DMS114 treated with DMSO at 0.1 percent for 48 hours (cell line): ENCODE results near the gene TCF4.

Experiments used
- DNase-seq: peaks from one replicate; lab custom pipeline; 2025; ENCODE audit not compliant: unreplicated experiment; lab: John Stamatoyannopoulos, UW

The TCF4 gene

DNA sequence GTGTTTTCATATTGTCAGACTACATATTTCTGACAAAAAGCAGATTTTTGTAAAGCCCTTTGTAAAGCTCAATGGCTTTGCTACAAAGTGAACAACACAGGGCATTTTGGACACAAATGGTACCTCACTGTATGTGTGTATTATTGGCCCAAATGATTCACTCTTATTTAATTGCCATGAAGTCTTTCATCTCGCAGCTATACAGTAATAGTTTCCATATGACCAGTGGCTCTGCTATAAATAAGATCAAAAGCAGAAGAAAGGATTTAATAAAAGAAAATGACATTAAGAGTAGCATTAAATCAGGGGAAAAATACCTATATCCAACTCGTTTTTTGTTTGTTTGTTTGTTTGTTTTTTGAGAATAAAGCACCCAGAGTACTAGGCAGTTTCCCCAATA is 344.7 kb downstream of the TCF4 start:
- no peak for DNase-seq

GRCh38 chr18:55240978-55241377 is 347.0 kb downstream of the TCF4 start:
- no peak for DNase-seq

GRCh38 chr18:55239740-55240139 is 348.3 kb downstream of the TCF4 start:
- no peak for DNase-seq

DNA sequence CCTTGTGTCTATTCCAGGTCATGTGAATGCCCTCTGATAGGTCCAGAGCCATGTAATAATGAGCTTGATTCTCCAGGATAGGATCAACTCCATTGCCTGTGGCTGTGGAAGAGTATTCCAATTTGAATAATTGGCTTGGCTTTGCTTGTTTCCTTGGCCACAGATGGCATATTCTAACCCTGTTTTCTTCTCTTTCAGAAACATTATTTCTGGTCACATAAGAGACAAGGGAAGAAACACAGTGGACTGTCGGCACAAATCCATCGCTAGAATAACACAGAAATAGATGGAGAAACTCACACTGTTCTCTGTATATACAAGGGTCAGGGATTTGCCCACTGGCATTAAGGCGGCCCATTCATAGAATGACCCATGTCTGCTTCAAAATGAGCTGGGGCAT is 350.3 kb downstream of the TCF4 start:
- no peak for DNase-seq

- DNase-seq: no peak
Observed at GRCh38 chr18:55236150-55236931, 351.7 kb downstream of the TCF4 start.

GRCh38 chr18:55235094-55235461 is 352.9 kb downstream of the TCF4 start:
- DNase-seq: no peak

GRCh38 chr18:55234366-55235093 is 353.5 kb downstream of the TCF4 start:
- peak; percentile 25 for DNase-seq

DNA sequence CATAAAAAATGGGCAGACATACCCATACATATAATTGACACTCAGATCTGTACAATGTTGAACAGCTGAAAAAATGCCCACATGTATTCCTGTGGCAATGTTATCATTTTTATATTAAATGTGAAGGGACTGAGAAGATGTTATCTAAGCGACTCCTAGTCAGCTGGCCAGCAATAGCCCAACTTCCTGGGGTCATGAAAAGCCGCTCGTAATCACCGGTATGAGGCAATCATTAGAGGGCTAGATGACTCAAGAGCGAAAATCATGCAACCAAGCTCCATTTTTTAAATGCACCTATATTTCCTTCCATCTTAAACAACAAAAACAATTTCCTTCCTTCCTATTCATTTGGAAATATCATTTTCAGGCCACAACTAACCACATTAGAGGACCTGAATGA is 354.1 kb downstream of the TCF4 start:
- no peak for DNase-seq

GRCh38 chr18:55232506-55232905 is 355.5 kb downstream of the TCF4 start:
- no peak for DNase-seq

DNA sequence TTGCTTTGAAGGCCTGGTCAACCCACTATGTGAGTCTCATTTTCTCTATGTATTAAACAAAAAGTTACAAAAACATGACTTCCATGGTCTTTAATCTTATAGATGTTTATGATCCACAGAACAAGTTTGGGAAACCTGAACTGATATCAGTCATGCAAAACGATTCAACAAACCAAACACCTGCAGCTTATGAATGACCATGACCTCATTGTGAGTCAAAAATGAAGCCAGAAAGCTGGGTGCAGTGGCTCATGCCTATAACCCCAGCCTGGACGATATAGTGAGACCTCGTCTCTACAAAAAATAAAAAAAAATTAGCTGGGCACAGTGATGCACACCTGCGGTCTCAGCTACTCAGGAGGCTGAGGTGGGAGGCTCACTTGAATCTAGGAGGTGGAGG is 358.3 kb downstream of the TCF4 start:
- no peak for DNase-seq

GRCh38 chr18:55228707-55229106 is 359.3 kb downstream of the TCF4 start:
- no peak for DNase-seq

- no peak for DNase-seq
Observed at GRCh38 chr18:55228191-55228590, 359.8 kb downstream of the TCF4 start.

- no peak for DNase-seq
Observed at GRCh38 chr18:55227771-55228170, 360.2 kb downstream of the TCF4 start.

DNA sequence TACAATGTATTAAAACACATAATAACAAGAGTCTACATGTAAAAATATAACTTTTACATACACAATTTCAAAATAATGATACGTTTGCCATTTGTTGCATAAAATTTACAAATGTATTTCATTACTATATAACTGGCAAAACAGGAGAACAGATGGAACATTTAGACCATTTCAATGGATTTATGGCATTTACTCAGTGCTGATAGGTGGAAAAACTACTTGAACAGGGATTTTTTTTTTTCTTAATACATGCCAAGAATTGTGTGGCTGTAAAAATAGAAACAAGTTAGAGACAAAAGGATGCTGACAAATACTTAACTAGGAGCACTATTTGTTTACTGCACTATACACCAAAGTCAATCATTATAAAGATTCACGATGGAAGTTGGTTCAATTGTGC is 361.9 kb downstream of the TCF4 start:
- no peak for DNase-seq

DNA sequence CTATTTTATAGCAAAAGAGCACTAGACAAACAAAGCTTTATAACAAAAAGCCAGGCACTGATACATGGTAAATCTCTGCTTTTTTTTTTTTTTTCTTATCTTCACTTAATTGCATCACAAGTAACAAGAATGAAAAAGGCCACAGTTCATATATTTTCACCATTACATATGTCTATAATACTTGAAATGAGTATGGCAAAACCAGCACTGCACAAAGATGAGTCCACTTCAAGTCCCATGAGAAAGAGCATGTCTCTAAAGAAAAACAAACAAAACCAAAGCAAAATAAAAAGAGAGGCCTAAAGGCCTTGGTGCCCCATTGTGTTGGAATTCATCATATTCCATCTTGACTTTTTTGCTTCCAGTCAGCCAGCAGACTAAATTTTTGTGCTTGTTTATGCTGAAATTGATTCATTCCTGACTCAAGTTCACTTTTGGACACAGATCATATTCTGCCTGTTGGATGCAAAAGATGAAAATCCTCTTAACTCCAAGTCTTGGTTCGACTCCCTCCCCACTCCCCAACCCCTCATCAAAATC is 363.8 kb downstream of the TCF4 start:
- DNase-seq: no peak

- DNase-seq: no peak
Observed at GRCh38 chr18:55221622-55222021, 366.4 kb downstream of the TCF4 start.

GRCh38 chr18:55220523-55220922 is 367.5 kb downstream of the TCF4 start:
- DNase-seq: no peak

- DNase-seq: no peak
Observed at GRCh38 chr18:55219823-55220222, 368.2 kb downstream of the TCF4 start.

DNA sequence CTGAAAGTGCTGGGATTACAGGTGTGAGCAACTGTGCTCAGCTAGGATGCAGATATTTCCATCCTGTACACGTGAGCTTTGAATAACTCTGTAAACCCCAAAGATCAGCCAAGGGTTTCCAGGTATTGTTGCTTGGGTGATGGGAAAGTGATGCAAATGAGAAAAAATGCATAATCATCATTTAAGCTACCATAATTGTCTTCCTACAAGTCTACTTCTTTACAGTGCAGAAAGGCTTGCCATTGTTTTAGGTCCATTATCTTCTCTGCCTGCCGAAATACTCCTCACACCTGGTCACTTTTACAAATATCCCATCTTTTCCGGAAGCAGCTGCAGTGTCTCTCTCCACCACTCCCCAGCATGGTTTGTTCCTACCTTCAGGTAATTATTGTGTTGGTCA is 368.9 kb downstream of the TCF4 start:
- no peak for DNase-seq

GRCh38 chr18:55214969-55215368 is 373.0 kb downstream of the TCF4 start:
- no peak for DNase-seq

DNA sequence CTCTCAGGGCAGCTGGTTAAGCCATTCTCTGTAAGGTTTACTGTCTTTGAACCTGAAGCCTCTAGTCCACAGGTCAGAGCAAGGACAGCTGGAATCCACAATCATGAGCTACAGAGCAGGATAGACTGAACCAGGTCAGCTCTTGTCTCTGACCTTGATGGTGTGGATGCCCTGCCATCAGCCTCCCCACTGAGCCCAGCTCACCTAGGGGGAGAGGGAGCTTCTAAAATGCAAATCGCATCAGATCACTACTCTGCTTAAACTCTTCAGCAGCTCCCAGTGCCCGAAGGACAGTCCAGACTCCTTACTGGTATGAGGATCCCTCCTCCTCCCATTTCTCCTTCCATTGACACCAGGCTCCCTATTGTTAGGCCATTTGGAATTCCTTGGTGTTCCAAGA is 373.5 kb downstream of the TCF4 start:
- no peak for DNase-seq

DNA sequence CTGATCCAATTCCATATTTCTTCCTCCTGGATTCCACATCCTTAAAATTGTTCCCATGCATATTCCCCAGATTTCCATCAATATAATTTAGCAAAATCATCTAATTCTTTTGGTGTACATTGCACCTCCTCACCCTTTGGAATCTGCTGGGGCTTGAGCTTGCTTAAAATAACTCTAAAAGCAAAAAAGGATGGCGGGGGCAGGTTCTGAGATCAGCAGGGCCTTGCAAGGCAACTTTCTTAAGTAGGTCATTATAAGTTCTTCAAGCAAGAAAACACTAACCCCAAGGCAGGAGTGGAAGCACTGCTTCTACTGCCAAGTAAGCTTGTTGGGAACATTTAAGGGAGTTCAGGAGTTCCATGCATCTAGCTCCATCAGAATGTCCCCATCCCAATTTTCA is 374.4 kb downstream of the TCF4 start:
- DNase-seq: no peak
